Activated CD8-positive, alpha-beta T cell treated with anti-CD3 and anti-CD28 coated beads, Interleukin-2, amount 10 ng/mL, durations not matched to agents 7 days and 5 days (primary cell): Measurements from ENCODE around the gene C1S. TPM values are rescaled to one million over a fixed set of nuclear protein-coding genes. Genes with fewer than 3 reads are reported as not detected.
"Not testable (repeated sequence)": the region's sequence is repeated elsewhere in the genome, so short reads cannot be mapped to it uniquely, and the experiment has no call there.

ENCODE experiments used
- ATAC-seq: fragments of 150-1000 bp; cut with Tn5 transposase; one replicate; pipeline ENCODE4 v1.10.0; 2021; ENCODE audit warnings: moderate library complexity
- CTCF ChIA-PET: fragments of 350-600 bp; sonication (Branson Sonifier 250); formaldehyde crosslinking; loops from one replicate; lab custom pipeline; 2021; ENCODE audit warnings: antibody characterized with exemption; lab: Charles Lee
- POLR2A ChIA-PET: fragments of 350-600 bp; sonication (Branson Sonifier 250); formaldehyde crosslinking; loops from one replicate; lab custom pipeline; 2021; ENCODE audit warnings: antibody characterized with exemption; lab: Charles Lee
- DNase-seq: peaks from one replicate; pipeline ENCODE4 v3.0.0-alpha.2; 2020
- H3K27ac Mint-ChIP-seq: one replicate; pipeline ENCODE4 v1.8.0; 2021; ENCODE audit warnings: mild to moderate bottlenecking, mixed read lengths
- H3K27me3 Mint-ChIP-seq: one replicate; pipeline ENCODE4 v1.8.0; 2021; ENCODE audit warnings: low read depth, mixed read lengths
- H3K36me3 Mint-ChIP-seq: one replicate; pipeline ENCODE4 v1.8.0; 2021; ENCODE audit warnings: low read depth, mixed read lengths
- H3K4me1 Mint-ChIP-seq: one replicate; pipeline ENCODE4 v1.8.0; 2021; ENCODE audit warnings: low read depth, mixed read lengths
- H3K4me3 Mint-ChIP-seq: one replicate; pipeline ENCODE4 v1.8.0; 2021; ENCODE audit warnings: mild to moderate bottlenecking, mixed read lengths
- H3K9me3 Mint-ChIP-seq: one replicate; pipeline ENCODE4 v1.8.0; 2022; ENCODE audit warnings: mixed read lengths; ENCODE audit not compliant: insufficient read depth
- total RNA-seq, 2 experiments: library from RNA; stranded (reverse); gene quantifications; one replicate each; pipeline ENCODE4 v1.2.3, GENCODE V29; 2021

The C1S gene
- total RNA-seq, 2 experiments from 2014 or later: 0.50 to 0.90 TPM

GRCh38 chr12:7047306-7047705 is 13.2 kb upstream of the C1S start:
- Mint-ChIP-seq H3K4me3 (peak overlapping the region; percentile 25), H3K36me3 (no peaks in the 10 kb centered on the region), H3K9me3 (no peaks in the 10 kb centered on the region), H3K4me1 (peaks cover 21% of the 10 kb centered on the region), H3K27ac (peak overlapping the region; percentile 83), H3K27me3 (peaks cover 27% of the 10 kb centered on the region)
- CTCF ChIA-PET: no interaction called here
- DNase-seq: no peak
- POLR2A ChIA-PET: no interaction called here
- no peak for ATAC-seq

GRCh38 chr12:7049445-7049951 is 11.0 kb upstream of the C1S start:
- H3K4me3 Mint-ChIP-seq, H3K9me3 Mint-ChIP-seq, H3K36me3 Mint-ChIP-seq, CTCF ChIA-PET, DNase-seq, ATAC-seq, POLR2A ChIA-PET, H3K27ac Mint-ChIP-seq: not testable (repeated sequence)
- peaks cover 36% of the 10 kb centered on the region for H3K27me3 Mint-ChIP-seq
- peaks cover 21% of the 10 kb centered on the region for H3K4me1 Mint-ChIP-seq

- not testable (repeated sequence) for H3K36me3 Mint-ChIP-seq
These were observed 10.5 kb upstream of the C1S start for GRCh38 chr12:7049973-7050372.

GRCh38 chr12:7054925-7055324 is 5.6 kb upstream of the C1S start:
- H3K27me3 Mint-ChIP-seq: peaks cover 59% of the 10 kb centered on the region
- no peak overlapping the region for H3K27ac Mint-ChIP-seq
- no peak for DNase-seq
- ChIA-PET CTCF (interaction anchor here (0.6 to 1.5 kb wide), 4 partner anchors 36 to 58 kb away, joined by 3 to 4 read pairs (median 3); partner anchors contain the start of gene LPCAT3), POLR2A (no interaction called here)
- H3K4me3 Mint-ChIP-seq: no peak overlapping the region
- no peaks in the 10 kb centered on the region for H3K9me3 Mint-ChIP-seq
- ATAC-seq: no peak
- H3K4me1 Mint-ChIP-seq: no peaks in the 10 kb centered on the region
- H3K36me3 Mint-ChIP-seq: no peaks in the 10 kb centered on the region

More at GRCh38 chr12:7049973-7050372, 10.5 kb upstream of the C1S start:
- ATAC-seq, DNase-seq, H3K9me3 Mint-ChIP-seq, POLR2A ChIA-PET, H3K4me3 Mint-ChIP-seq, H3K27ac Mint-ChIP-seq: not testable (repeated sequence)
- CTCF ChIA-PET: interaction anchor here (1.2 kb wide), 1 partner anchor 63 kb away, joined by 3 read pairs; no protein-coding TSS in a partner anchor
- Mint-ChIP-seq H3K27me3 (peaks cover 39% of the 10 kb centered on the region), H3K4me1 (peaks cover 21% of the 10 kb centered on the region)

GRCh38 chr12:7055736-7056135 is 4.8 kb upstream of the C1S start:
- not testable (repeated sequence) for H3K9me3 Mint-ChIP-seq, H3K36me3 Mint-ChIP-seq, H3K4me3 Mint-ChIP-seq, H3K27ac Mint-ChIP-seq, H3K4me1 Mint-ChIP-seq, DNase-seq, ATAC-seq
- CTCF ChIA-PET: interaction anchor here (0.6 to 2.1 kb wide), 5 partner anchors 25 to 57 kb away, joined by 3 to 5 read pairs (median 3); partner anchors contain the start of gene LPCAT3
- H3K27me3 Mint-ChIP-seq: peaks cover 57% of the 10 kb centered on the region
- POLR2A ChIA-PET: interaction anchor here (0.6 kb wide), 1 partner anchor 27 kb away, joined by 3 read pairs; no protein-coding TSS in a partner anchor

GRCh38 chr12:7058163-7058845 is 2.2 kb upstream of the C1S start:
- POLR2A ChIA-PET: interaction anchor here (0.6 kb wide), 1 partner anchor 1988 kb away, joined by 3 read pairs; no protein-coding TSS in a partner anchor
- no peaks in the 10 kb centered on the region for H3K36me3 Mint-ChIP-seq

GRCh38 chr12:7058850-7059395 is 1.6 kb upstream of the C1S start:
- H3K9me3 Mint-ChIP-seq: no peaks in the 10 kb centered on the region
- peaks cover 42% of the 10 kb centered on the region for H3K27me3 Mint-ChIP-seq
- CTCF ChIA-PET: interaction anchor here (0.9 kb wide), 1 partner anchor 10 kb away, joined by 3 read pairs; no protein-coding TSS in a partner anchor
- H3K4me1 Mint-ChIP-seq: no peaks in the 10 kb centered on the region
- H3K27ac Mint-ChIP-seq: no peak overlapping the region
- H3K4me3 Mint-ChIP-seq: no peak overlapping the region
- DNase-seq (no peak), ATAC-seq (no peak)
- H3K36me3 Mint-ChIP-seq: no peaks in the 10 kb centered on the region
- POLR2A ChIA-PET: no interaction called here

More at GRCh38 chr12:7058163-7058845, 2.2 kb upstream of the C1S start:
- H3K9me3 Mint-ChIP-seq: no peaks in the 10 kb centered on the region
- DNase-seq (no peak), ATAC-seq (no peak)
- H3K4me3 Mint-ChIP-seq: no peak overlapping the region
- H3K27ac Mint-ChIP-seq: no peak overlapping the region
- H3K27me3 Mint-ChIP-seq: peaks cover 40% of the 10 kb centered on the region
- no peaks in the 10 kb centered on the region for H3K4me1 Mint-ChIP-seq
- CTCF ChIA-PET: interaction anchor here (0.9 kb wide), 1 partner anchor 10 kb away, joined by 3 read pairs; no protein-coding TSS in a partner anchor

- peaks cover 38% of the 10 kb centered on the region for H3K27me3 Mint-ChIP-seq
- H3K4me3 Mint-ChIP-seq: no peak overlapping the region
- no peaks in the 10 kb centered on the region for H3K4me1 Mint-ChIP-seq
- ATAC-seq (no peak), DNase-seq (no peak)
- ChIA-PET POLR2A (no interaction called here), CTCF (interaction anchor here (1.5 kb wide), 1 partner anchor 53 kb away, joined by 3 read pairs; no protein-coding TSS in a partner anchor)
- H3K27ac Mint-ChIP-seq: no peak overlapping the region
- H3K36me3 Mint-ChIP-seq: no peaks in the 10 kb centered on the region
- no peaks in the 10 kb centered on the region for H3K9me3 Mint-ChIP-seq
These were observed 738 bp upstream of the C1S start for GRCh38 chr12:7059780-7060179.

GRCh38 chr12:7061138-7061537 is 620 bp downstream of the C1S start:
- Mint-ChIP-seq H3K4me3 (no peak overlapping the region), H3K9me3 (no peaks in the 10 kb centered on the region), H3K27me3 (peaks cover 29% of the 10 kb centered on the region), H3K27ac (no peak overlapping the region), H3K36me3 (no peaks in the 10 kb centered on the region), H3K4me1 (no peaks in the 10 kb centered on the region)
- ChIA-PET CTCF (interaction anchor here (1.5 kb wide), 1 partner anchor 52 kb away, joined by 3 read pairs; no protein-coding TSS in a partner anchor), POLR2A (no interaction called here)
- ATAC-seq: no peak
- DNase-seq: no peak

- DNase-seq (no peak), ATAC-seq (no peak)
- Mint-ChIP-seq H3K36me3 (no peaks in the 10 kb centered on the region), H3K27ac (no peak overlapping the region), H3K9me3 (no peaks in the 10 kb centered on the region), H3K4me3 (no peak overlapping the region), H3K27me3 (peaks cover 26% of the 10 kb centered on the region), H3K4me1 (no peaks in the 10 kb centered on the region)
- ChIA-PET POLR2A (no interaction called here), CTCF (interaction anchor here (1.5 kb wide), 1 partner anchor 52 kb away, joined by 3 read pairs; no protein-coding TSS in a partner anchor)
These were observed 1.1 kb downstream of the C1S start for GRCh38 chr12:7061596-7061995.

- no peaks in the 10 kb centered on the region for H3K36me3 Mint-ChIP-seq
- ATAC-seq: no peak
- H3K9me3 Mint-ChIP-seq: no peaks in the 10 kb centered on the region
- no peak for DNase-seq
- CTCF ChIA-PET: no interaction called here
- H3K4me3 Mint-ChIP-seq: no peak overlapping the region
- H3K4me1 Mint-ChIP-seq: no peaks in the 10 kb centered on the region
- POLR2A ChIA-PET: no interaction called here
- H3K27me3 Mint-ChIP-seq: peaks cover 20% of the 10 kb centered on the region
- H3K27ac Mint-ChIP-seq: no peak overlapping the region
These were observed 4.0 kb downstream of the C1S start for GRCh38 chr12:7064516-7064915.
